GM18909 (cell line): ENCODE data around the gene MORC3.
"Not testable (repeated sequence)": the region's sequence is repeated elsewhere in the genome, so short reads cannot be mapped to it uniquely, and the experiment has no call there.

Experiments
- ATAC-seq: cut with Tn5 transposase; IDR thresholded peaks from one replicate; pipeline ENCODE4 v1.9.1; 2021; ENCODE audit warnings: mild to moderate bottlenecking; ENCODE audit not compliant: unreplicated experiment, poor library complexity

MORC3 gene

GRCh38 chr21:36381841-36382589 is 62.0 kb downstream of the MORC3 start:
- ATAC-seq, result no peak

- not testable (repeated sequence) for ATAC-seq
These were observed 62.7 kb downstream of the MORC3 start for GRCh38 chr21:36382722-36383121.

- peak; percentile 11 for ATAC-seq
These were observed 64.9 kb downstream of the MORC3 start for GRCh38 chr21:36384885-36385232.

- ATAC-seq, result peak; percentile 93
These were observed 65.4 kb downstream of the MORC3 start, which contains the start of gene CHAF1B for GRCh38 chr21:36385233-36386030. Gene CHAF1B (plus strand): TSS chr21:36385392. CDS start chr21:36386137, 745 bp downstream.

- no peak for ATAC-seq
These were observed 66.1 kb downstream of the MORC3 start for GRCh38 chr21:36386031-36386642.

GRCh38 chr21:36388096-36388495 is 68.1 kb downstream of the MORC3 start:
- ATAC-seq, result no peak

GRCh38 chr21:36388835-36389234 is 68.8 kb downstream of the MORC3 start:
- no peak for ATAC-seq

- ATAC-seq, result not testable (repeated sequence)
These were observed 71.7 kb downstream of the MORC3 start for GRCh38 chr21:36391649-36392048.

- no peak for ATAC-seq
These were observed 75.5 kb downstream of the MORC3 start for GRCh38 chr21:36395353-36396111.

GRCh38 chr21:36396325-36396724 is 76.3 kb downstream of the MORC3 start:
- no peak for ATAC-seq

- ATAC-seq, result no peak
These were observed 77.0 kb downstream of the MORC3 start for GRCh38 chr21:36396971-36397370.

- ATAC-seq, result no peak
These were observed 77.6 kb downstream of the MORC3 start for GRCh38 chr21:36397606-36398005.

- ATAC-seq, result not testable (repeated sequence)
These were observed 79.7 kb downstream of the MORC3 start for GRCh38 chr21:36399736-36400135.

GRCh38 chr21:36400719-36401118 is 80.7 kb downstream of the MORC3 start:
- ATAC-seq, result no peak

- no peak for ATAC-seq
These were observed 82.3 kb downstream of the MORC3 start for GRCh38 chr21:36402339-36402738.

GRCh38 chr21:36403713-36404112 is 83.7 kb downstream of the MORC3 start:
- ATAC-seq, result no peak

- no peak for ATAC-seq
These were observed 88.6 kb downstream of the MORC3 start for GRCh38 chr21:36408568-36408967.

- ATAC-seq, result no peak
These were observed 91.3 kb downstream of the MORC3 start for GRCh38 chr21:36411301-36411700.

GRCh38 chr21:36412916-36413315 is 92.9 kb downstream of the MORC3 start:
- no peak for ATAC-seq

- no peak for ATAC-seq
These were observed 95.4 kb downstream of the MORC3 start for GRCh38 chr21:36415375-36415774.
